ENCODE data around the gene SLCO3A1. TPM values are rescaled to one million over a fixed set of nuclear protein-coding genes. Genes with fewer than 3 reads are reported as not detected.

The SLCO3A1 gene
- total RNA-seq, 3 donors from 2014 or later, result 8.5 to 14.1 (median 13.6) TPM

DNA sequence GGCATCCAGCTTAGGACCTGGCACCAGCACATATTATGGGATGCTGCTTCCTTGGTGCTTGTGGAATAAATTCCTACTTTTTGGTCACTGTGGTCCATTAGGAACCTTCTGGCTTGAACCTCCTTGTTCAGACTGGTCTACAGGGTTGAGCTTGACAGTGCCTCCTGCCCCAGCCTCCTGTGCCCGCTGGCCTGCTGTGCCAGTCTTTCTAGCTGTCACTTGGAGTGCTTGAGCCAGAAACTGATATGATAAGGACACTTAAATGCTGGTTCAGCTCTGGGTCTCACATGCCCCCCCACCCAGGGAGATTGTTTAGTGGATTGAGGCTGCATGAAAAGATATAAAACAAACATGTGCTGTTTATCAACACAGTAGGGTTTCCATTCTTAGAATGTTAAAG, 147.8 kb downstream of the SLCO3A1 start:
- intact Hi-C loops (cut with DNase I; ENCODE audit: low total_unique reads), result no loop called here
- Histone ChIP-seq H3K27ac (no peak overlapping the region), H3K4me3 (no peak overlapping the region)

DNA sequence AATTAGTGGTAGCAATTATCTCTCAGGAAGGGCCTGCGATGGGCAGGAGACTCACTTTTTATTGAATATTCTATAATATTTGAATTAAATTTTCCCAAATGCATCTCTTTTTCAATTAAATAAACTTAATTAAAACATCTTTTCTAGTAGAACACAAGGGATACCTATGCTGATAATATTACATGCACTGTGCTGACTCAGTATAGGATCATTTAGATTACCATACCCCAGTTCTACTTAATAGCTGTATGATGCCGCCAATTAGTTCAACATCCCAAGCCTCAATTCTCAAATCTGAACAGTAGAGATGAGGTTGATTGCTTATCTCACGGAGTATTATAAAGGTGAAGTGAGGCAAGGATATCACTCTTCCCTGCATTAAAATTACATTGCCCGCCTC, 149.2 kb downstream of the SLCO3A1 start:
- H3K27ac ChIP-seq, result no peak overlapping the region
- DNase-seq (ENCODE audit: low spot score in 2 of 2), result no peak
- H3K9me3 ChIP-seq, result no peaks in the 10 kb centered on the region
- H3K36me3 ChIP-seq, result no peaks in the 10 kb centered on the region
- no peak for TF ChIP-seq POLR2AphosphoS5 (IDR thresholded peaks at IDR 0.05)
- TF ChIP-seq, protein P1, sequence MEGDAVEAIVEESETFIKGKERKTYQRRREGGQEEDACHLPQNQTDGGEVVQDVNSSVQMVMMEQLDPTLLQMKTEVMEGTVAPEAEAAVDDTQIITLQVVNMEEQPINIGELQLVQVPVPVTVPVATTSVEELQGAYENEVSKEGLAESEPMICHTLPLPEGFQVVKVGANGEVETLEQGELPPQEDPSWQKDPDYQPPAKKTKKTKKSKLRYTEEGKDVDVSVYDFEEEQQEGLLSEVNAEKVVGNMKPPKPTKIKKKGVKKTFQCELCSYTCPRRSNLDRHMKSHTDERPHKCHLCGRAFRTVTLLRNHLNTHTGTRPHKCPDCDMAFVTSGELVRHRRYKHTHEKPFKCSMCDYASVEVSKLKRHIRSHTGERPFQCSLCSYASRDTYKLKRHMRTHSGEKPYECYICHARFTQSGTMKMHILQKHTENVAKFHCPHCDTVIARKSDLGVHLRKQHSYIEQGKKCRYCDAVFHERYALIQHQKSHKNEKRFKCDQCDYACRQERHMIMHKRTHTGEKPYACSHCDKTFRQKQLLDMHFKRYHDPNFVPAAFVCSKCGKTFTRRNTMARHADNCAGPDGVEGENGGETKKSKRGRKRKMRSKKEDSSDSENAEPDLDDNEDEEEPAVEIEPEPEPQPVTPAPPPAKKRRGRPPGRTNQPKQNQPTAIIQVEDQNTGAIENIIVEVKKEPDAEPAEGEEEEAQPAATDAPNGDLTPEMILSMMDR (IDR thresholded peaks at IDR 0.05), result no peak
- TF ChIP-seq POLR2A (IDR thresholded peaks at IDR 0.05), result no peak
- intact Hi-C loops (cut with DNase I; ENCODE audit: low total_unique reads), result no loop called here
- no peaks in the 10 kb centered on the region for H3K27me3 ChIP-seq
- H3K4me1 ChIP-seq, result no peaks in the 10 kb centered on the region
- H3K4me3 ChIP-seq, result no peak overlapping the region

More for the DNA sequence above, 147.8 kb downstream of the SLCO3A1 start:
- H3K27me3 ChIP-seq, result no peaks in the 10 kb centered on the region
- TF ChIP-seq, protein P1 (IDR thresholded peaks at IDR 0.05), result no peak
- TF ChIP-seq POLR2A (IDR thresholded peaks at IDR 0.05) (no peak), POLR2AphosphoS5 (IDR thresholded peaks at IDR 0.05) (no peak)
- H3K4me1 ChIP-seq, result no peaks in the 10 kb centered on the region
- no peaks in the 10 kb centered on the region for H3K36me3 ChIP-seq
- H3K9me3 ChIP-seq, result no peaks in the 10 kb centered on the region
- DNase-seq (ENCODE audit: low spot score in 2 of 2), result no peak

DNA sequence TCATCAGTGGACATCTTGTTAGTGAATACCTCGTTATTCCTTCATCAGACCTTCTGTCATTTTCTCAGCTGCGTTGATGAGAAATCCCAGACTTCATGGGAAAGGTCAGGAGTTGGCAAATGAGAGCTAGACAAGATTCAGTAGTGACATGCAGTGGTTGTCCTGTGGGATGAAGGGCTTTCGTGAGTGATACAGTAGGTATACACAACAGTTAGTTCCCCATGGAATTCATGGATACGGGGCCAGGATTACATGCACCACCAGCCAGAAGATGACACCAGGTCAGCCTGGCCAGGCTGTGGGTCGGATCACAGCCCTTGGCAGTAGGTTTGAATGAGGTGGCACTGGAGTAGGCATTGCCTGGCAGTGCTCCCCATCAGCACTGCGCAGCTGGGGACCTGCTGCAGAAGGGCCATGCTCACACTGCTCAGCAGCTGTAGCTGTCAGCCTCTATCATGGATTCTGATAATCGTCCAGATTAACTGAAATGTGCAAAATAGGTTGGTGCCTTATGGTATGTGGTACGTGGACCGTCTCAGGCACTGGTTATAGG, 150.1 kb downstream of the SLCO3A1 start:
- no peak for DNase-seq (ENCODE audit: low spot score in 2 of 2)
- H3K27ac ChIP-seq, result no peak overlapping the region
- H3K36me3 ChIP-seq, result no peaks in the 10 kb centered on the region
- no peak overlapping the region for H3K4me3 ChIP-seq
- intact Hi-C loops (cut with DNase I; ENCODE audit: low total_unique reads), result no loop called here
- TF ChIP-seq, protein P1 (IDR thresholded peaks at IDR 0.05), result no peak
- TF ChIP-seq POLR2A (IDR thresholded peaks at IDR 0.05) (no peak), POLR2AphosphoS5 (IDR thresholded peaks at IDR 0.05) (no peak)
- no peaks in the 10 kb centered on the region for H3K27me3 ChIP-seq
- no peaks in the 10 kb centered on the region for H3K9me3 ChIP-seq
- no peaks in the 10 kb centered on the region for H3K4me1 ChIP-seq

DNA sequence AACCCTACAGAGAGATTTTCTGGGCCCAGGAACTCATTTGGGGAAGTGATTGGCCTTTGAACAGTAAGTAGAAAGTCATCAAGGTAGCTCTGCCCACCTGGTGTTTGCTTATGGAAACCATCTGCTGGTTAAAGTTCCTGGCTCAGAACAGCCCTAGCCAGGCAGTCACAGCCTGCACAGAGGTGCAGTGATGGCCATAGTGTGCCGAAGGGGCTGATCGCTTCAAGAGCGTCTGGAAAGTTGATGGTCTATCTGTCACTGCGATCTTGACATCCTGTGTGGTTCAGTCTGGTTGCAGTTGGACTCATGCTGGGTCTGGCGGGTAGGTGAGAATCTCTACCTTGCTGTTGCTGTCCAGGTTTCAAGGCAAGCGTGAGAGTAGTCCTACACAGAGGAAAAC, 151.6 kb downstream of the SLCO3A1 start:
- Histone ChIP-seq H3K4me1 (no peaks in the 10 kb centered on the region), H3K9me3 (no peaks in the 10 kb centered on the region), H3K27ac (no peak overlapping the region), H3K36me3 (no peaks in the 10 kb centered on the region), H3K27me3 (no peaks in the 10 kb centered on the region), H3K4me3 (no peak overlapping the region)
- intact Hi-C loops (cut with DNase I; ENCODE audit: low total_unique reads), result no loop called here
- TF ChIP-seq POLR2AphosphoS5 (IDR thresholded peaks at IDR 0.05) (no peak), POLR2A (IDR thresholded peaks at IDR 0.05) (no peak)
- TF ChIP-seq, protein P1 (IDR thresholded peaks at IDR 0.05), result no peak
- no peak for DNase-seq (ENCODE audit: low spot score in 2 of 2)

DNA sequence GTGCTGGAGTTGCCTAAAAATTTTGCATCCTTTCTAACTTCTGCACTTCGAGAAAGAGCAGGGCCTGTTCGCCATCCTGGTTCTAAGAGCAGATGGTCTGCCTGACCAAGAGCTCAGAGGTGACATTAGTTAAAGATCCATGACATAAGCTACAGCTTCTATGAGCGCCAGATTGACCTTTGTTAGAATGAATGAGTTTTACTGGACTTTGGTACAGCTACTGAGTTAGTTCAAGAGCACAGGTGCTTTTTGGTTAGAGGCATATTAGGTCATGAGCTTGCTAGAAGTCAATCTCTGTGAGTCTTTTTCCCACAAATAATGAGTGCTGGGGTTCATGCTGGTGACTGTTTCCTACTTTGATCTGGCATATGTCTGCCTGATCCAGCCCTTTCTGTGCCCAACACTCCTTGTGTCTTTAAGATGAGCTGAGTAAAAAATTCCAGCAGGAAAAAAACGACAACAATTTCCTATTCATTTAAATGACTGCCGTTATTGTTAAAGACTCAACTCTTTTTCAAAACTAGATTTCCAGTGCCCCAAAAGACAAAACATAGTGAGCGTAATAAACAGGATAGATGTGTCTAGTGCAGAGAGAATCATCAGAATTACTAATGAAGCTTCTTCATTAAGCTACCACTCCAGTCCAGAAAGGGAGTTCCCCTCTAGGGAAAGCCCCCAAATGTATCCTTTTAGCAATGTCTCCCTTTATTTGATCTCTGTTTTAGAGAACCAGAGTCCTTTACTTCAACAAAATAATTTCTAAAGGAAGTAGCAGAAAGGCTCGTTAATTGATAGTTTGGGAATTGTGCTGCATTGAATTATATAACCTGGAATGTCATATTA, 152.9 kb downstream of the SLCO3A1 start:
- intact Hi-C loops (cut with DNase I; ENCODE audit: low total_unique reads), result no loop called here
- Histone ChIP-seq H3K27me3 (no peaks in the 10 kb centered on the region), H3K4me1 (no peaks in the 10 kb centered on the region), H3K36me3 (no peaks in the 10 kb centered on the region), H3K27ac (no peak overlapping the region), H3K4me3 (no peak overlapping the region), H3K9me3 (no peaks in the 10 kb centered on the region)
- DNase-seq (ENCODE audit: low spot score in 2 of 2), result no peak
- TF ChIP-seq, protein P1 (IDR thresholded peaks at IDR 0.05), result no peak
- TF ChIP-seq POLR2AphosphoS5 (IDR thresholded peaks at IDR 0.05), result no peak
- no peak for TF ChIP-seq POLR2A (IDR thresholded peaks at IDR 0.05)
